ENCODE measurements around the gene RAB7B.

The RAB7B gene

GRCh38 chr1:206022766-206023165 lies 19.6 kb upstream of the RAB7B start:
- no peak for DNase-seq (ENCODE audit: low read depth in 2 of 2)

- no peak for DNase-seq (ENCODE audit: low read depth in 2 of 2)
Measured at GRCh38 chr1:206021626-206022365, 18.6 kb upstream of the RAB7B start.

GRCh38 chr1:206021008-206021625 lies 17.9 kb upstream of the RAB7B start:
- no peak for DNase-seq (ENCODE audit: low read depth in 2 of 2)

GRCh38 chr1:206020393-206021007 lies 17.3 kb upstream of the RAB7B start:
- no peak for DNase-seq (ENCODE audit: low read depth in 2 of 2)

- no peak for DNase-seq (ENCODE audit: low read depth in 2 of 2)
Measured at GRCh38 chr1:206015071-206015470, 11.9 kb upstream of the RAB7B start.

- no peak for DNase-seq (ENCODE audit: low read depth in 2 of 2)
Measured at GRCh38 chr1:206014601-206015000, 11.4 kb upstream of the RAB7B start.

GRCh38 chr1:206013026-206013795 lies 10.0 kb upstream of the RAB7B start:
- no peak for DNase-seq (ENCODE audit: low read depth in 2 of 2)

- no peak for DNase-seq (ENCODE audit: low read depth in 2 of 2)
Measured at GRCh38 chr1:206012086-206012859, 9.1 kb upstream of the RAB7B start.

- DNase-seq (ENCODE audit: low read depth in 2 of 2), result no peak
Measured at GRCh38 chr1:206011057-206011456, 7.9 kb upstream of the RAB7B start.

- no peak for DNase-seq (ENCODE audit: low read depth in 2 of 2)
Measured at GRCh38 chr1:206010060-206010459, 6.9 kb upstream of the RAB7B start.

- DNase-seq (ENCODE audit: low read depth in 2 of 2), result no peak
Measured at GRCh38 chr1:206006946-206007345, 3.8 kb upstream of the RAB7B start.

- DNase-seq (ENCODE audit: low read depth in 2 of 2), result no peak
Measured at GRCh38 chr1:206005778-206006180, 2.6 kb upstream of the RAB7B start.

- no peak for DNase-seq (ENCODE audit: low read depth in 2 of 2)
Measured at GRCh38 chr1:206005234-206005633, 2.0 kb upstream of the RAB7B start.

- no peak for DNase-seq (ENCODE audit: low read depth in 2 of 2)
Measured at GRCh38 chr1:206004826-206005225, 1.6 kb upstream of the RAB7B start.

GRCh38 chr1:206003854-206004800 lies 932 bp upstream of the RAB7B start:
- no peak for DNase-seq (ENCODE audit: low read depth in 2 of 2)

GRCh38 chr1:206002160-206002559 lies 1.0 kb downstream of the RAB7B start:
- no peak for DNase-seq (ENCODE audit: low read depth in 2 of 2)

- no peak for DNase-seq (ENCODE audit: low read depth in 2 of 2)
Measured at GRCh38 chr1:206001476-206001888, 1.7 kb downstream of the RAB7B start.

GRCh38 chr1:206000641-206001339 lies 2.4 kb downstream of the RAB7B start:
- DNase-seq (ENCODE audit: low read depth in 2 of 2), result no peak

- DNase-seq (ENCODE audit: low read depth in 2 of 2), result no peak
Measured at GRCh38 chr1:205998457-205999241, 4.5 kb downstream of the RAB7B start.
